K562 treated with DMSO at 1 percent for 4 hours (cell line): ENCODE results near the gene SYT8. TPM values are rescaled to one million over a fixed set of nuclear protein-coding genes. Genes with fewer than 3 reads are reported as not detected.

Experiments
- total RNA-seq: library from RNA; unstranded; fragments of 300-600 nt; gene quantifications from 2 replicates; pipeline ENCODE4 v1.2.3, GENCODE V29; 2022; ENCODE audit not compliant: insufficient read depth

The SYT8 gene
- total RNA-seq, result not detected in 2 replicates

GRCh38 chr11:1834779-1835670 lies at the start of gene SYT8:
TSS of gene SYT8 (plus strand) at chr11:1834990. CDS start at chr11:1835106, 116 bp downstream.

GRCh38 chr11:1838426-1839144 lies 3.8 kb downstream of the SYT8 start, which contains the start of gene TNNI2:
TSS of gene TNNI2 (plus strand) at chr11:1838981. CDS start at chr11:1839697, 716 bp downstream.

GRCh38 chr11:1852877-1853276 lies 18.1 kb downstream of the SYT8 start, which contains the start of gene LSP1:
TSS of gene LSP1 (plus strand) at chr11:1853084. CDS start at chr11:1853145, 61 bp downstream.

Other genes with a start within 250 kb of the SYT8 start
- not detected in 2 replicates for gene KRTAP5-1, start 249.7 kb upstream of the SYT8 start, total RNA-seq
- gene KRTAP5-2, start 236.7 kb upstream of the SYT8 start, total RNA-seq, result not detected in 2 replicates
- not detected in 2 replicates for gene KRTAP5-3, start 226.5 kb upstream of the SYT8 start, total RNA-seq
- not detected in 2 replicates for gene KRTAP5-4, start 212.9 kb upstream of the SYT8 start, total RNA-seq
- gene KRTAP5-5, start 205.2 kb upstream of the SYT8 start, total RNA-seq, result not detected in 2 replicates
- not detected in 2 replicates for gene KRTAP5-6, start 137.8 kb upstream of the SYT8 start, total RNA-seq
- gene IFITM10, start 84.4 kb upstream of the SYT8 start, total RNA-seq, result 0.51 TPM in 1 of 2 replicates, not detected in the other
- 399 and 434 TPM in 2 replicates for gene CTSD, start 71.1 kb upstream of the SYT8 start, total RNA-seq
- not detected in 2 replicates for gene TNNI2, start 4.0 kb downstream of the SYT8 start, total RNA-seq
- gene LSP1, start 18.1 kb downstream of the SYT8 start, total RNA-seq, result not detected in 2 replicates
- not detected in 2 replicates for gene PRR33, start 56.9 kb downstream of the SYT8 start, total RNA-seq
- not detected in 2 replicates for gene TNNT3, start 84.7 kb downstream of the SYT8 start, total RNA-seq
- 58.2 and 59.5 TPM in 2 replicates for gene MRPL23, start 112.3 kb downstream of the SYT8 start, total RNA-seq
- gene H19, start 162.9 kb downstream of the SYT8 start, total RNA-seq, result 7.2 and 17.8 TPM in 2 replicates